Lung (tissue), 12 donors: Measurements from ENCODE around the gene SMAD2. TPM values are rescaled to one million over a fixed set of nuclear protein-coding genes. Genes with fewer than 3 reads are reported as not detected.

Experiments
- ATAC-seq: fragments of 200-7000 bp; cut with Tn5 transposase; one replicate; pipeline ENCODE4 v1.9.1; 2020; ENCODE audit warnings: moderate number of reproducible peaks; ENCODE audit not compliant: insufficient read depth, low FRiP score
- DNase-seq, 3 donors: peaks; one replicate each; pipeline ENCODE4 v3.0.0-alpha.2; 2013 to 2017
- H3K27ac ChIP-seq, 2 donors: one replicate each; pipeline ENCODE4 v1.5.1; 2013; ENCODE audit warnings: mild to moderate bottlenecking in 2 of 2, moderate library complexity in 2 of 2, control low read depth in 1 of 2, inconsistent platforms in 1 of 2, low read depth in 1 of 2, low read length in 1 of 2
- H3K27me3 ChIP-seq, 3 donors: one replicate each; pipeline ENCODE4 v1.5.1; 2013; ENCODE audit warnings: low read length in 2 of 3; ENCODE audit not compliant: control insufficient read depth in 3 of 3, insufficient read depth in 3 of 3
- H3K36me3 ChIP-seq, 4 donors: one replicate each; pipeline ENCODE4 v1.5.1; 2013; ENCODE audit warnings: low read length in 4 of 4, mild to moderate bottlenecking in 1 of 4, moderate library complexity in 1 of 4; ENCODE audit not compliant: control insufficient read depth in 4 of 4, insufficient read depth in 4 of 4
- H3K4me1 ChIP-seq, 5 donors: one replicate each; pipeline ENCODE4 v1.5.1; 2013; ENCODE audit warnings: low read length in 5 of 5, mild to moderate bottlenecking in 2 of 5, moderate library complexity in 1 of 5; ENCODE audit not compliant: control insufficient read depth in 5 of 5, insufficient read depth in 5 of 5
- H3K4me3 ChIP-seq: one replicate; pipeline ENCODE4 v1.5.1; 2013; ENCODE audit warnings: mild to moderate bottlenecking, control low read depth, moderate library complexity
- H3K9ac ChIP-seq, 2 donors: one replicate each; pipeline ENCODE4 v1.5.1; 2013; ENCODE audit warnings: low read length in 2 of 2, control low read depth in 1 of 2; ENCODE audit not compliant: insufficient read depth in 1 of 2
- H3K9me3 ChIP-seq, 4 donors: one replicate each; pipeline ENCODE4 v1.5.1; 2013; ENCODE audit warnings: low read length in 3 of 4, mild to moderate bottlenecking in 1 of 4, moderate library complexity in 1 of 4; ENCODE audit not compliant: control insufficient read depth in 4 of 4, insufficient read depth in 3 of 4
- CTCF ChIP-seq: IDR thresholded peaks from 2 replicates; pipeline ENCODE4 v1.5.1; 2012; ENCODE audit warnings: mild to moderate bottlenecking; ENCODE audit errors: control extremely low read depth, extremely low read depth
- WGBS, 2 donors: extraction: QIAGEN DNeasy Blood & Tissue Kit; methylation state at CpG; one replicate each; pipeline ENCODE4 v1.1.7; 2013; 5-methylcytosine and 5-hydroxymethylcytosine counted together
- polyA plus RNA-seq, 2 donors: library from polyadenylated mRNA; stranded (reverse); fragments of 200-250 nt; gene quantifications; one replicate each; pipeline ENCODE4 v1.2.1, GENCODE V29; 2013
- total RNA-seq, 2 donors: library from RNA; depleted of rRNA in 1 of 2; stranded (reverse); fragments of >200 nt in 1 of 2; gene quantifications; one replicate each; pipeline ENCODE4 v1.2.1, GENCODE V29; 2014 to 2021
- donor health status: control.
- donor health status: control.
- donor health status: Bipolar disorder and iron deficiency.
- donor health status: healthy.
- donor health status: DM: yes; HTN: yes; CAD: no.

SMAD2 gene
- total and polyA plus RNA-seq, 4 donors = 30.6 to 161 (median 90.2) TPM

GRCh38 chr18:47915930-47916329 lies 14.5 kb downstream of the SMAD2 start:
- H3K27ac ChIP-seq = no peak overlapping the region
- no peak for ATAC-seq
- H3K4me1 ChIP-seq = peaks cover 0 to 27% (median 4%) of the 10 kb centered on the region in 5 donors

GRCh38 chr18:47915229-47915628 lies 15.2 kb downstream of the SMAD2 start:
- no peak for ATAC-seq

More at GRCh38 chr18:47915930-47916329, 14.5 kb downstream of the SMAD2 start:
- no peaks in the 10 kb centered on the region for H3K27me3 ChIP-seq
- 89 to 94% methylated on average over 3 of the region's 3 CpGs for WGBS, 2 donors
- H3K36me3 ChIP-seq = peaks cover 0 to 2% (median under 1%) of the 10 kb centered on the region in 4 donors
- H3K9me3 ChIP-seq = no peaks in the 10 kb centered on the region
- no peak overlapping the region for H3K4me3 ChIP-seq
- H3K9ac ChIP-seq = no peak overlapping the region
- no peak for TF ChIP-seq CTCF
- DNase-seq = no peak

GRCh38 chr18:47912794-47913585 lies 17.5 kb downstream of the SMAD2 start:
- no peak for TF ChIP-seq CTCF
- Histone ChIP-seq H3K4me3 (no peak overlapping the region), H3K9me3 (no peaks in the 10 kb centered on the region), H3K9ac (no peak overlapping the region), H3K27ac (no peak overlapping the region), H3K4me1 (peaks cover 0 to 21% (median 0%) of the 10 kb centered on the region in 5 donors), H3K27me3 (no peaks in the 10 kb centered on the region), H3K36me3 (peaks cover 0 to 8% (median 3%) of the 10 kb centered on the region in 4 donors)
- ATAC-seq (no peak), DNase-seq (no peak)
- 95 to 97% methylated on average over 11 of the region's 11 CpGs for WGBS, 2 donors

More at GRCh38 chr18:47915229-47915628, 15.2 kb downstream of the SMAD2 start:
- Histone ChIP-seq H3K36me3 (peaks cover 0 to 5% (median 2%) of the 10 kb centered on the region in 4 donors), H3K4me1 (peaks cover 0 to 27% (median 4%) of the 10 kb centered on the region in 5 donors), H3K9me3 (no peaks in the 10 kb centered on the region), H3K4me3 (no peak overlapping the region), H3K27me3 (no peaks in the 10 kb centered on the region), H3K9ac (no peak overlapping the region), H3K27ac (no peak overlapping the region)
- DNase-seq = no peak
- no peak for TF ChIP-seq CTCF
